HepG2 (cell line): ENCODE measurements around the gene PKMYT1. TPM values are rescaled to one million over a fixed set of nuclear protein-coding genes. Genes with fewer than 3 reads are reported as not detected.

ENCODE experiments used
- FOSL2 ChIP-seq: sonication (generic); formaldehyde crosslinking; IDR thresholded peaks from 2 replicates; pipeline ENCODE4 v1.4.0; 2020; ENCODE audit warnings: missing genetic modification reagents
- GABPB1 ChIP-seq: IDR thresholded peaks from 2 replicates; pipeline ENCODE4 v1.6.1; 2016; ENCODE audit warnings: mild to moderate bottlenecking, missing genetic modification reagents, moderate library complexity, missing compliant biosample characterization
- HDAC1 ChIP-seq: sonication (generic); formaldehyde crosslinking; IDR thresholded peaks from 2 replicates; pipeline ENCODE4 v1.5.1; 2020; ENCODE audit warnings: mild to moderate bottlenecking, missing genetic modification reagents
- NFKB2 ChIP-seq: sonication (generic); formaldehyde crosslinking; IDR thresholded peaks from 2 replicates; pipeline ENCODE4 v1.4.0; 2020; ENCODE audit warnings: missing genetic modification reagents, borderline replicate concordance
- REPIN1 ChIP-seq: sonication (generic); formaldehyde crosslinking; IDR thresholded peaks from 2 replicates; pipeline ENCODE4 v1.8.0; 2022; ENCODE audit warnings: missing genetic modification reagents, low read depth, mild to moderate bottlenecking, borderline replicate concordance
- SAP130 ChIP-seq: IDR thresholded peaks from 2 replicates; pipeline ENCODE4 v1.6.1; 2016; ENCODE audit warnings: low read depth
- SIX4 ChIP-seq: sonication (generic); formaldehyde crosslinking; IDR thresholded peaks from 2 replicates; pipeline ENCODE4 v1.4.0; 2020; ENCODE audit warnings: missing genetic modification reagents
- TMF1 ChIP-seq: sonication (generic); formaldehyde crosslinking; IDR thresholded peaks from 2 replicates; pipeline ENCODE4 v1.8.1; 2022; ENCODE audit warnings: low read depth, missing genetic modification reagents
- ZC3H4 ChIP-seq: sonication (generic); formaldehyde crosslinking; IDR thresholded peaks from 2 replicates; pipeline ENCODE4 v1.4.0; 2020; ENCODE audit warnings: missing genetic modification reagents, borderline replicate concordance
- ZNF274 ChIP-seq: sonication (generic); formaldehyde crosslinking; IDR thresholded peaks from 2 replicates; pipeline ENCODE4 v1.5.1; 2020; ENCODE audit warnings: mild to moderate bottlenecking, missing genetic modification reagents
- ZNF329 ChIP-seq: sonication (generic); formaldehyde crosslinking; IDR thresholded peaks from 2 replicates; pipeline ENCODE4 v1.9.0; 2021; ENCODE audit warnings: low read depth, mild to moderate bottlenecking, missing genetic modification reagents
- ZNF333 ChIP-seq: sonication (generic); formaldehyde crosslinking; IDR thresholded peaks from 2 replicates; pipeline ENCODE4 v1.4.0; 2020; ENCODE audit warnings: mild to moderate bottlenecking, missing genetic modification reagents, borderline replicate concordance
- ZNF629 ChIP-seq: sonication (generic); formaldehyde crosslinking; conservative IDR thresholded peaks from 2 replicates; pipeline ENCODE4 v1.5.0; 2020; ENCODE audit warnings: missing genetic modification reagents
- ZNF776 ChIP-seq: sonication (generic); formaldehyde crosslinking; IDR thresholded peaks from 2 replicates; pipeline ENCODE4 v1.4.0; 2020; ENCODE audit warnings: mild to moderate bottlenecking, missing genetic modification reagents
- polyA plus RNA-seq, 8 experiments: library from polyadenylated mRNA; depleted of rRNA in 3 of 8; stranded (reverse) in 7 of 8; unstranded in 1 of 8; fragments of >200 nt; fragmentation: Illumina TruSeq in 4 of 8; extraction: Trizol in 4 of 8; gene quantifications; 2 replicates each; pipeline versions ENCODE4 v1.2.1 to v1.2.3, GENCODE V29; 2011 to 2016; ENCODE audit warnings: low read depth in 4 of 8, missing spikeins in 1 of 8, mixed read lengths in 1 of 8; ENCODE audit not compliant: insufficient read depth in 1 of 8
- total RNA-seq, 5 experiments: library from RNA; depleted of rRNA; stranded (reverse); fragments of >200 nt; fragmentation: Illumina TruSeq; extraction: Trizol; gene quantifications; 2 replicates each; pipeline ENCODE4 v1.2.3, GENCODE V29; 2016; ENCODE audit warnings: low read depth in 1 of 5
- TF ChIP-seq, protein P1 (sequence below): sonication (generic); formaldehyde crosslinking; IDR thresholded peaks from 2 replicates; pipeline ENCODE4 v1.5.0; 2020; ENCODE audit warnings: mild to moderate bottlenecking, missing genetic modification reagents, borderline replicate concordance
- TF ChIP-seq, protein P2 (sequence below): sonication (generic); formaldehyde crosslinking; IDR thresholded peaks from 2 replicates; pipeline ENCODE4 v1.4.0; 2020; ENCODE audit warnings: missing genetic modification reagents
- TF ChIP-seq, protein P3 (sequence below): sonication (generic); formaldehyde crosslinking; IDR thresholded peaks from 2 replicates; pipeline ENCODE4 v1.5.1; 2020; ENCODE audit warnings: mild to moderate bottlenecking, missing genetic modification reagents, moderate library complexity
- TF ChIP-seq, protein P4 (sequence below): sonication (generic); formaldehyde crosslinking; IDR thresholded peaks from 2 replicates; pipeline ENCODE4 v1.5.0; 2020; ENCODE audit warnings: mild to moderate bottlenecking, missing genetic modification reagents

Gene PKMYT1
- total and polyA plus RNA-seq, 2 of the 13 experiments (the other 11 are each of a cell fraction or from before 2014, with no cell fraction given) = 7.0 to 27.8 TPM

DNA sequence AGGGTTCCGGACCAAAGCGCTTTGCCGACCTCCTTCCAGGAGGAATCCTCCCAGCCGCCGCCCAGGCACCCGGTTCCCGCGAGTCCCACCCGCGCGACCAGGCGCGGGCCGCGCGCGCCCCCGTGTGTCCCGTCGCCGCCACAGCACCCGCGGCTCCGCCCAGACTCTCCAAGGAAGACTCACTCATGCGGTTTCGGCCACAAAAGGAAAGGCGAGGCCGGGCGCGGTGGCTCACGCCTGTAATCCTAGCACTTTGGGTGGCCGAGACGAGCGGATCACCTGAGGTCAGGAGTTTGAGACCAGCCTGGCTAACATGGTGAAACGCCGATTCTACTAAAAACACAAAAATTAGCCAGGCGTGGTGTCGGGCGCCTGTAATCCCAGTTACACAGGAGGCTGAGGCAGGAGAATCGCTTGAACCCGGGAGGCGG, 3.5 kb upstream of the PKMYT1 start (continued):
- TF ChIP-seq, protein P1, sequence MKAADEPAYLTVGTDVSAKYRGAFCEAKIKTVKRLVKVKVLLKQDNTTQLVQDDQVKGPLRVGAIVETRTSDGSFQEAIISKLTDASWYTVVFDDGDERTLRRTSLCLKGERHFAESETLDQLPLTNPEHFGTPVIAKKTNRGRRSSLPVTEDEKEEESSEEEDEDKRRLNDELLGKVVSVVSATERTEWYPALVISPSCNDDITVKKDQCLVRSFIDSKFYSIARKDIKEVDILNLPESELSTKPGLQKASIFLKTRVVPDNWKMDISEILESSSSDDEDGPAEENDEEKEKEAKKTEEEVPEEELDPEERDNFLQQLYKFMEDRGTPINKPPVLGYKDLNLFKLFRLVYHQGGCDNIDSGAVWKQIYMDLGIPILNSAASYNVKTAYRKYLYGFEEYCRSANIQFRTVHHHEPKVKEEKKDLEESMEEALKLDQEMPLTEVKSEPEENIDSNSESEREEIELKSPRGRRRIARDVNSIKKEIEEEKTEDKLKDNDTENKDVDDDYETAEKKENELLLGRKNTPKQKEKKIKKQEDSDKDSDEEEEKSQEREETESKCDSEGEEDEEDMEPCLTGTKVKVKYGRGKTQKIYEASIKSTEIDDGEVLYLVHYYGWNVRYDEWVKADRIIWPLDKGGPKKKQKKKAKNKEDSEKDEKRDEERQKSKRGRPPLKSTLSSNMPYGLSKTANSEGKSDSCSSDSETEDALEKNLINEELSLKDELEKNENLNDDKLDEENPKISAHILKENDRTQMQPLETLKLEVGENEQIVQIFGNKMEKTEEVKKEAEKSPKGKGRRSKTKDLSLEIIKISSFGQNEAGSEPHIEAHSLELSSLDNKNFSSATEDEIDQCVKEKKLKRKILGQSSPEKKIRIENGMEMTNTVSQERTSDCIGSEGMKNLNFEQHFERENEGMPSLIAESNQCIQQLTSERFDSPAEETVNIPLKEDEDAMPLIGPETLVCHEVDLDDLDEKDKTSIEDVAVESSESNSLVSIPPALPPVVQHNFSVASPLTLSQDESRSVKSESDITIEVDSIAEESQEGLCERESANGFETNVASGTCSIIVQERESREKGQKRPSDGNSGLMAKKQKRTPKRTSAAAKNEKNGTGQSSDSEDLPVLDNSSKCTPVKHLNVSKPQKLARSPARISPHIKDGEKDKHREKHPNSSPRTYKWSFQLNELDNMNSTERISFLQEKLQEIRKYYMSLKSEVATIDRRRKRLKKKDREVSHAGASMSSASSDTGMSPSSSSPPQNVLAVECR = peak; percentile 25; the same call in 1 of the 2 replicates
- TF ChIP-seq HDAC1 = 0 out of 2 replicates have a peak, but pooled peaks have one; percentile 30
- peak; percentile 51 for TF ChIP-seq GABPB1 (CRISPR knock-in tag)
- TF ChIP-seq REPIN1 (CRISPR knock-in tag) = peak; percentile 71
- peak; percentile 45; the same call in 1 of the 2 replicates for TF ChIP-seq ZNF333 (CRISPR knock-in tag)
- TF ChIP-seq, protein P2, sequence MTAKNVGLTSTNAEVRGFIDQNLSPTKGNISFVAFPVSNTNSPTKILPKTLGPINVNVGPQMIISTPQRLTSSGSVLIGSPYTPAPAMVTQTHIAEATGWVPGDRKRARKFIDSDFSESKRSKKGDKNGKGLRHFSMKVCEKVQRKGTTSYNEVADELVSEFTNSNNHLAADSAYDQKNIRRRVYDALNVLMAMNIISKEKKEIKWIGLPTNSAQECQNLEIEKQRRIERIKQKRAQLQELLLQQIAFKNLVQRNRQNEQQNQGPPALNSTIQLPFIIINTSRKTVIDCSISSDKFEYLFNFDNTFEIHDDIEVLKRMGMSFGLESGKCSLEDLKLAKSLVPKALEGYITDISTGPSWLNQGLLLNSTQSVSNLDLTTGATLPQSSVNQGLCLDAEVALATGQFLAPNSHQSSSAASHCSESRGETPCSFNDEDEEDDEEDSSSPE = peak; percentile 64; the same call in 1 of the 2 replicates
- TF ChIP-seq ZNF274 (CRISPR knock-in tag) = 0 out of 2 replicates have a peak, but pooled peaks have one; percentile 24
- TF ChIP-seq NFKB2 (CRISPR knock-in tag) = peak; percentile 40; the same call in 1 of the 2 replicates
- peak; percentile 49; the same call in 1 of the 2 replicates for TF ChIP-seq SAP130 (CRISPR knock-in tag)
- no peak for TF ChIP-seq TMF1 (CRISPR knock-in tag)
- TF ChIP-seq ZNF776 = peak; percentile 24; the same call in 1 of the 2 replicates
- TF ChIP-seq, protein P3, sequence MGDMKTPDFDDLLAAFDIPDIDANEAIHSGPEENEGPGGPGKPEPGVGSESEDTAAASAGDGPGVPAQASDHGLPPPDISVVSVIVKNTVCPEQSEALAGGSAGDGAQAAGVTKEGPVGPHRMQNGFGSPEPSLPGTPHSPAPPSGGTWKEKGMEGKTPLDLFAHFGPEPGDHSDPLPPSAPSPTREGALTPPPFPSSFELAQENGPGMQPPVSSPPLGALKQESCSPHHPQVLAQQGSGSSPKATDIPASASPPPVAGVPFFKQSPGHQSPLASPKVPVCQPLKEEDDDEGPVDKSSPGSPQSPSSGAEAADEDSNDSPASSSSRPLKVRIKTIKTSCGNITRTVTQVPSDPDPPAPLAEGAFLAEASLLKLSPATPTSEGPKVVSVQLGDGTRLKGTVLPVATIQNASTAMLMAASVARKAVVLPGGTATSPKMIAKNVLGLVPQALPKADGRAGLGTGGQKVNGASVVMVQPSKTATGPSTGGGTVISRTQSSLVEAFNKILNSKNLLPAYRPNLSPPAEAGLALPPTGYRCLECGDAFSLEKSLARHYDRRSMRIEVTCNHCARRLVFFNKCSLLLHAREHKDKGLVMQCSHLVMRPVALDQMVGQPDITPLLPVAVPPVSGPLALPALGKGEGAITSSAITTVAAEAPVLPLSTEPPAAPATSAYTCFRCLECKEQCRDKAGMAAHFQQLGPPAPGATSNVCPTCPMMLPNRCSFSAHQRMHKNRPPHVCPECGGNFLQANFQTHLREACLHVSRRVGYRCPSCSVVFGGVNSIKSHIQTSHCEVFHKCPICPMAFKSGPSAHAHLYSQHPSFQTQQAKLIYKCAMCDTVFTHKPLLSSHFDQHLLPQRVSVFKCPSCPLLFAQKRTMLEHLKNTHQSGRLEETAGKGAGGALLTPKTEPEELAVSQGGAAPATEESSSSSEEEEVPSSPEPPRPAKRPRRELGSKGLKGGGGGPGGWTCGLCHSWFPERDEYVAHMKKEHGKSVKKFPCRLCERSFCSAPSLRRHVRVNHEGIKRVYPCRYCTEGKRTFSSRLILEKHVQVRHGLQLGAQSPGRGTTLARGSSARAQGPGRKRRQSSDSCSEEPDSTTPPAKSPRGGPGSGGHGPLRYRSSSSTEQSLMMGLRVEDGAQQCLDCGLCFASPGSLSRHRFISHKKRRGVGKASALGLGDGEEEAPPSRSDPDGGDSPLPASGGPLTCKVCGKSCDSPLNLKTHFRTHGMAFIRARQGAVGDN (CRISPR knock-in tag) = peak; percentile 81
- peak; percentile 23; the same call in 1 of the 2 replicates for TF ChIP-seq FOSL2
- TF ChIP-seq, protein P4, sequence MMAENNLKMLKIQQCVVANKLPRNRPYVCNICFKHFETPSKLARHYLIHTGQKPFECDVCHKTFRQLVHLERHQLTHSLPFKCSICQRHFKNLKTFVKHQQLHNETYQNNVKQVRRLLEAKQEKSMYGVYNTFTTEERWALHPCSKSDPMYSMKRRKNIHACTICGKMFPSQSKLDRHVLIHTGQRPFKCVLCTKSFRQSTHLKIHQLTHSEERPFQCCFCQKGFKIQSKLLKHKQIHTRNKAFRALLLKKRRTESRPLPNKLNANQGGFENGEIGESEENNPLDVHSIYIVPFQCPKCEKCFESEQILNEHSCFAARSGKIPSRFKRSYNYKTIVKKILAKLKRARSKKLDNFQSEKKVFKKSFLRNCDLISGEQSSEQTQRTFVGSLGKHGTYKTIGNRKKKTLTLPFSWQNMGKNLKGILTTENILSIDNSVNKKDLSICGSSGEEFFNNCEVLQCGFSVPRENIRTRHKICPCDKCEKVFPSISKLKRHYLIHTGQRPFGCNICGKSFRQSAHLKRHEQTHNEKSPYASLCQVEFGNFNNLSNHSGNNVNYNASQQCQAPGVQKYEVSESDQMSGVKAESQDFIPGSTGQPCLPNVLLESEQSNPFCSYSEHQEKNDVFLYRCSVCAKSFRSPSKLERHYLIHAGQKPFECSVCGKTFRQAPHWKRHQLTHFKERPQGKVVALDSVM (CRISPR knock-in tag) = peak; percentile 64
- TF ChIP-seq SIX4 = no peak
- 0 out of 2 replicates have a peak, but pooled peaks have one; percentile 13 for TF ChIP-seq ZNF629 (CRISPR knock-in tag)
- TF ChIP-seq ZC3H4 (CRISPR knock-in tag) = no peak
- 0 out of 2 replicates have a peak, but pooled peaks have one; percentile 46 for TF ChIP-seq ZNF329
